ENCODE results near the gene DOCK7. TPM values are rescaled to one million over a fixed set of nuclear protein-coding genes. Genes with fewer than 3 reads are reported as not detected.
"Not testable (repeated sequence)": the region's sequence is repeated elsewhere in the genome, so short reads cannot be mapped to it uniquely, and the experiment has no call there.

DOCK7 gene
- total RNA-seq, 3 donors from 2014 or later = 40.4 to 53.7 (median 41.9) TPM

DNA sequence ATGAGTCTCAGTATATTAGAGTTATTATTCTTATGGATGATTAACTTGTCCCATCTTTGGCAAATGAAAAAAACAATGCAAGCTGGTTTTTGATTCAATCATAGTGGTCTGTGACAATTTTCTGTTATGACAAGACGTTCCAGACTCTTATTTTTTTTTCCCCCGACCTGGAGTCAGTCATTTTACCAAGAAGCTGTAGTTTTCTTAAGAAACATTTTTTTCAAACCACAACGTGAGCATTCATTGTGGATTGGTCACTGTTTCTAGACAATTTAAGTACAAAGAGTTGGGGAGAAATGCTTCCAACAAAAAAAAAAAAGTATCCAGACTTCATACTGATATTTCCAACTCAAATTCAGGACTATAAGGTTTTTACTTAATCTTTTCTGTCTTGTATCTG lies 98.9 kb downstream of the DOCK7 start:
- ATAC-seq (no peak), DNase-seq (no peak)
- Histone ChIP-seq H3K4me1 (ENCODE audit: low read depth) (no peaks in the 10 kb centered on the region), H3K36me3 (ENCODE audit: low read depth) (no peaks in the 10 kb centered on the region), H3K4me3 (no peak overlapping the region), H3K9me3 (no peaks in the 10 kb centered on the region)
- TF ChIP-seq CTCF (IDR thresholded peaks at IDR 0.05) = no peak
- intact Hi-C loops (cut with DNase I, micrococcal nuclease) = no loop called here

GRCh38 chr1:62588000-62588399 lies 100.2 kb downstream of the DOCK7 start:
- no peak overlapping the region for H3K4me3 ChIP-seq
- intact Hi-C loops (cut with DNase I, micrococcal nuclease) = no loop called here
- H3K36me3 ChIP-seq (ENCODE audit: low read depth) = no peaks in the 10 kb centered on the region
- no peaks in the 10 kb centered on the region for H3K9me3 ChIP-seq
- DNase-seq (no peak), ATAC-seq (no peak)
- TF ChIP-seq CTCF (IDR thresholded peaks at IDR 0.05) = no peak
- no peaks in the 10 kb centered on the region for H3K4me1 ChIP-seq (ENCODE audit: low read depth)

GRCh38 chr1:62585469-62586155 lies 102.6 kb downstream of the DOCK7 start:
- no peak for DNase-seq

GRCh38 chr1:62573675-62574074 lies 114.5 kb downstream of the DOCK7 start:
- TF ChIP-seq CTCF (IDR thresholded peaks at IDR 0.05) = no peak
- no peak for ATAC-seq
- Histone ChIP-seq H3K4me1 (ENCODE audit: low read depth) (no peaks in the 10 kb centered on the region), H3K9me3 (peaks cover 6% of the 10 kb centered on the region), H3K36me3 (ENCODE audit: low read depth) (no peaks in the 10 kb centered on the region), H3K4me3 (no peak overlapping the region)
- no peak for DNase-seq
- intact Hi-C loops (cut with DNase I, micrococcal nuclease) = no loop called here

More at GRCh38 chr1:62585469-62586155, 102.6 kb downstream of the DOCK7 start:
- no peaks in the 10 kb centered on the region for H3K36me3 ChIP-seq (ENCODE audit: low read depth)
- intact Hi-C loops (cut with DNase I, micrococcal nuclease) = no loop called here
- TF ChIP-seq CTCF (IDR thresholded peaks at IDR 0.05) = no peak
- H3K9me3 ChIP-seq = no peaks in the 10 kb centered on the region
- no peaks in the 10 kb centered on the region for H3K4me1 ChIP-seq (ENCODE audit: low read depth)
- no peak overlapping the region for H3K4me3 ChIP-seq
- ATAC-seq = no peak

DNA sequence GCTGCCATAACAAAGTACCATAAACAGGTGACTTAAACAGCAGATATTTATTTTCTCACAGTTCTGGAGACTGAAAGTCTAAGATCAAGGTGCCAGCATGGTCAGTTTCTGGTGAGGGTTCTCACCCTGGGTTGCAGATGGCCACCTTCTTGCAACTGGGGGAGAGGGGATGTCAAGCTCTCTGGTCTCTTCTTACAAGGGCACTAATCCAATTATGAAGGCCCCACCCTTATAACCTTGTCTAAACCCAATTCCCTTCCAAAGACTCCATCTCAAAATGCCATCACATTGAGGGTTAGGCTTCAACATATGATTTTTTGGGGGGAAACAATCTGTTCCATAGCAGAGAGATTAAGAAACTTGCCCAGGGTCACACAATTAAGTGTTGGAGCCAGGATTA lies 115.7 kb downstream of the DOCK7 start:
- H3K36me3 ChIP-seq (ENCODE audit: low read depth) = no peaks in the 10 kb centered on the region
- no peak for ATAC-seq
- H3K4me1 ChIP-seq (ENCODE audit: low read depth) = no peaks in the 10 kb centered on the region
- H3K4me3 ChIP-seq = no peak overlapping the region
- DNase-seq = no peak
- H3K9me3 ChIP-seq = peaks cover 10% of the 10 kb centered on the region
- intact Hi-C loops (cut with DNase I, micrococcal nuclease) = no loop called here
- no peak for TF ChIP-seq CTCF (IDR thresholded peaks at IDR 0.05)

DNA sequence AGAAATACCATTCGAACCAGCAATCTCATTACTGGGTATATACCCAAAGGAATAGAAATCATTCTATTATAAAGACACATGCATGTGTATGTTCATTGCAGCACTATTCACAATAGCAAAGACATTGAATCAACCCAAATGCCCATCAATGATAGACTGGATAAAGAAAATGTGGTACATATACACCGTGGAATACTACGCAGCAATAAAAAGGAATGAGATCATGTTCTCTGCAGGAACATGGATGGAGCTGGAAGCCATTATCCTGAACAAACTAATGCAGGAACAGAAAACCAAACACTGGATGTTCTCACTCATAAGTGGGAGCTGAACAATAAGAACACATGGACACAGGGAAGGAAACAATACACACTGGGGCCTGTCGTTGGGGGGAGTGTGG lies 116.7 kb downstream of the DOCK7 start:
- H3K4me3 ChIP-seq; ATAC-seq; H3K36me3 ChIP-seq (ENCODE audit: low read depth); H3K4me1 ChIP-seq (ENCODE audit: low read depth); DNase-seq; intact Hi-C loops (cut with DNase I, micrococcal nuclease); H3K9me3 ChIP-seq: not testable (repeated sequence)

DNA sequence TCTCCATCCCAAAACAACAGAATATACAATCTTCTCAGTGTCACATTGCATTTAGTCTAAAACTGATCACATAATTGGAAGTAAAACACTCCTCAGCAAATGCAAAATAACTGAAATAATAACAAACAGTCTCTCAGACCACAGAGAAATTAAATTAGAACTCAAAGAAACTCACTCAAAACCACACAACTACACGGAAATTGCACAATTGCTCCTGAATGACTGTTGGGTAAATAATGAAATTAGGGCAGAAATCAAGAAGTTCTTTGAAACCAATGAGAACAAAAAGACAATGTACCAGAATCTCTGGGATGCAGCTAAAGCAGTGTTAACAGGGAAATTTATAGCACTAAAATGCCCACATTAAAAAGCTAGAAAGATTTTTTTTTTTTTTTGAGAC lies 120.3 kb downstream of the DOCK7 start:
- H3K36me3 ChIP-seq (ENCODE audit: low read depth); ATAC-seq; DNase-seq; H3K4me3 ChIP-seq; H3K9me3 ChIP-seq; intact Hi-C loops (cut with DNase I, micrococcal nuclease); H3K4me1 ChIP-seq (ENCODE audit: low read depth): not testable (repeated sequence)

DNA sequence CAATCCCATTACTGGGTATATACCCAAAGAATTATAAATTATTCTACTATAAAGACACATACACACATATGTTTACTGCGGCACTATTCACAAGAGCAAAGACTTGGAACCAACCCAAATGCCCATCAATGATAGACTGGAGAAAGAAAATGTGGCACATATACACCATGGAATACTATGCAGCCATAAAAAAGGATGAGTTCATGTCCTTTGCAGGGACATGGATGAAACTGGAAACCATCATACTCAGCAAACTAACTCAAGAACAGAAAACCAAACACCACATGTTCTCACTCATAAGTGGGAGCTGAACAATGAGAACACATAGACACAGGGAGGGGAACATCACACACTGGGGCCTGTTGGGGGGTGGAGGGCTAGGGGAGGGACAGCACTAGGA lies 121.0 kb downstream of the DOCK7 start:
- DNase-seq; H3K36me3 ChIP-seq (ENCODE audit: low read depth); H3K4me1 ChIP-seq (ENCODE audit: low read depth); H3K9me3 ChIP-seq; intact Hi-C loops (cut with DNase I, micrococcal nuclease); ATAC-seq; H3K4me3 ChIP-seq: not testable (repeated sequence)

Measured in mucosa of descending colon (tissue), 3 donors.